Cortex of kidney (tissue), 1 donor: Measurements from ENCODE around the gene CPSF7.
"Not testable (repeated sequence)": the region's sequence is repeated elsewhere in the genome, so short reads cannot be mapped to it uniquely, and the experiment has no call there.

ENCODE experiments used
- DNase-seq: peaks from one replicate; lab custom pipeline; 2025; lab: John Stamatoyannopoulos, UW

The CPSF7 gene

GRCh38 chr11:61429691-61430582, at the start of gene CPSF7, which contains the start of gene SDHAF2:
TSS of gene CPSF7 (minus strand) at chr11:61429975. CDS start at chr11:61429235, 740 bp downstream.
TSS of gene SDHAF2 (plus strand) at chr11:61430124. CDS start at chr11:61430147, 23 bp downstream.
- peak; percentile 95 for DNase-seq

DNA sequence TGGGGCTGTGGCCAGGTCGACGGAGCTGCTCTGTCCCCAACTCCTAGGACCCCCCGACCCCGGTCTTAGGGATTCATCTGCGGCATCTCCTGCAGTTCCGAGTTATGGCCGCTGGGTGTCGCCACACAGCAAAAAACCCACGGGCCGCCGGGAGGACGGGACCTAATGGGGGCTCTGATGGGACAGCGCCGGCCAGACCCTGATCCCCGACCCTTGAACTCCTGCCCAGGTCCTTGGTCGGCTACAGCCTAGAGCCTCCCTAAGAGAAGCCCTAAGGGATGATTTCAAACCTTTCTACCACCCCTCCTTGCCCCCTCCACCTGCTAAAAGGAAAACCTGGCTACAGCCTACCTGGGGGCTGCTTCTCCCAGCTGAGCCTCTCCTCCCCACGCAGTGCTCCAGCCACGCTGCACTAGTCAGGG, 48.0 kb upstream of the CPSF7 start:
- no peak for DNase-seq

DNA sequence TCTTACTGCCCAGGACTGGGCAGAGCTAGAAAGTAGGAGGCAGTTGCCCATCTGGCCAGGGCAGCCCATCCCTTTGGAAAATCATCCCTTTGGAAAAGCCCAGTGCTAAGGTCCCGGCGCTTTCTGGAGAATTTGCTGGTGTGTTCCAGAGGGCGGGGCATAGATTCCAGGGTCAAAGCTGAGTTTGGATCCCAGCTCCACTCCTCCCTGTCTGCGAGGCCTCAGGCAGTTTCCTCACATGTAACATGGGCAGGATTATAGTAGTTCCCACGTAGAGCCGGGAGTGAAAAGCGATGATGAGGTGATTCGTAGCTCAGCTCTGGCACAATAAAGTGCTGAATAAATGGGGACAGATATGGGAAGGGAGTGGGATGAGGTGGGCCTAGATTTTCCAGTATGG, 47.4 kb upstream of the CPSF7 start:
- no peak for DNase-seq

DNA sequence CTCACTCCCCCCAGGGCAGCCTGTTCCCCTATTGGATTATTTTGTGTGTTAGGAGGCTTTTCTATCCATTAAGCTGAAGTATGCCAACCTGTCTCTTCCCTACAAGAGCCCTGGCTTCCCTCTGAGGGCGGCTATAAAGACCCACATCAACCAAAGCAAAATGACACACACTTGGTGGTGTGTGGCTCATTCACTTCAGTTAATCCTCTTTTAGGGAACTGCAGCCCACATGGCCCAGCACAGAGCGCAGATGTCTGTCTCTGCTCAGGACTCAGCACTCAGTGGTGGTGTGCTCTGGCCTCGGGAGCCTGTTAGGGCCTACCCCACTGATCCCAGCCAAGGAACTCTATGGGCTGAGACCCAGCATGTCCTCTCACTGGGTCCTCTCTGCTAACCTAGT, 46.6 kb upstream of the CPSF7 start:
- DNase-seq, result no peak

- no peak for DNase-seq
These were observed 45.7 kb upstream of the CPSF7 start for GRCh38 chr11:61475433-61475832.

DNA sequence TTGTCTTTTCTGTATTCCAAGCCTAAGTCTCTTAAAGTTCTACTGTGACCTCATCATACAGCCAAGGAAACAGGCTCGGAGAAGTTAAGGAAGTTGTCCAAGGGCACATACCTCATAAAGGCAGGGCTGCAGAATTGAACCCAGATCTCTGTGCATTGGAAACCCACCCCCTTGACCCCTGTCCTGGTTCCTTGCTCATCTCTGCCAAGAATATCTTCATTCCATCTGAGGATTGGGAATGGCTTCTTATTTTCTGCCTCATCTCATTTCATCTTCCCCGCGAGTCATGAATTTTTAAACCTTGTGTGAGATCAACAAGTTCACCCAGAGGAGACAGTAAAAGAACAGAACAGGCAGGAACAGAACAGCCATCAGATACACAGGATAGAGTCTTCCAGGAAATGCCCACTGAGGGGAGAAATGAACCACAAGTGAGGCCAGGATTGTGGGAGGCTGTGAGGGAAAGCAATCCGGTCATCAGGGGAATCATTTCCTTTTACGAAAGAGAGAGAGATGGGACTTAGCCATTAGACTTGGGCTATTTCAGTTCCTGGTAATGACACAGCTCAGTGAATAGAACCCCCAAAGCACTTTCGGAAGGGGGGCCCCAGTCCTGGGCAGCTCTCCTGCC, 44.4 kb upstream of the CPSF7 start:
- no peak for DNase-seq

- no peak for DNase-seq
These were observed 43.7 kb upstream of the CPSF7 start for GRCh38 chr11:61473370-61474012.

GRCh38 chr11:61472868-61473267, 43.1 kb upstream of the CPSF7 start:
- DNase-seq, result no peak

DNA sequence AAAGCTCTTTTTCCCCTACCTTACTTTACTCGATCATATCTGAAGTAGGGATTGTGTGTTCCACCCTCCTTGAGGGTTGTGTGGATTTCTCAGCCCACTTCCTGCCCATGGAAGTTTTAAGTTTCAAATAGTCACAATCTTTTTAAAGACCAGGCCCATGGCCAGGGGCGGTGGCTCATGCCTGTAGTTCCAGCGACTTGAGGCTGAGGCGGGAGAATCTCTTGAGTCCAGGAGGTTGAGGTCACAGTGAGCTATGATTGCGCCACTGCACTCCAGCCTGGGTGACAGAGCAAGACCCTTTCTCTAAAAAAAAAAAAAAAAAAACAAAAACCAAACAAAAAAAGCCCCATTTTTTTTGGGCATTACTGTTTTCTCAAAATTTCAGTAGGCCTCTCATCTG, 42.5 kb upstream of the CPSF7 start:
- DNase-seq, result no peak

DNA sequence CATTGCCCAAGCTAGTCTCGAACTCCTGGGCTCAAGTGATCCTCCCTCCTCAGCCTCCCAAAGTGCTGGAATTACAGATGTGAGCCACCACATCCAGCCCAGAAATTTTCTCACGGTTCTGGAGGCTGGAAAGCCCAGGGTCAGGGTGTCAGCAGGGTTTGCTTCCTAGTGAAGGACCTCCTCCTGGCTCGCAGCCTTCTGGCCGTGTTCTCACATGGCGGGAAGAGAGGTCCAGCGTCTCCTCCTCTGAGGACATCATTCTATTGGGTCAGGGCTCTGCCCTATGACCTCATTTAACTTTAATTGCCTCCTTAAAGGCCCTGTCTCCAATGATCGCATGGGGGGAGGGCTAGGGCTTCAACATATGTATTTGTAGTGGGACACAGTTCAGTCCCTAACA, 38.2 kb upstream of the CPSF7 start:
- DNase-seq, result no peak

DNA sequence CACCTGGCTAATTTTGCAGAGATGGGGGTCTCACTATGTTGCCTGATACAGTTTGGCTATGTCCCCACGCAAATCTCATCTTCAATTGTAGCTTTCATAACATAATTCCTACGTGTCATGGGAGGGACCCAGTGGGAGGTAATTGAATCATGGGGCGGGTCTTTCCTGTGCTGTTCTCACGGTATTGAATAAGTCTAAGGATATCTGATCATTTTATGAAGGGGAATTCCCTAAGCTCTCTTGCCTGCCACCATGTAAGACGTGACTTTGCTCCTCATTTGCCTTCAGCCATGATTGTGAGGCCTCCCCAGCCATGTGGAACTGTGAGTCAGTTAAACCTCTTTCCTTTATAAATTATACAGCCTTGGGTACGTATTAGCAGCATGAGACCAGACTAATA, 37.8 kb upstream of the CPSF7 start:
- not testable (repeated sequence) for DNase-seq

DNA sequence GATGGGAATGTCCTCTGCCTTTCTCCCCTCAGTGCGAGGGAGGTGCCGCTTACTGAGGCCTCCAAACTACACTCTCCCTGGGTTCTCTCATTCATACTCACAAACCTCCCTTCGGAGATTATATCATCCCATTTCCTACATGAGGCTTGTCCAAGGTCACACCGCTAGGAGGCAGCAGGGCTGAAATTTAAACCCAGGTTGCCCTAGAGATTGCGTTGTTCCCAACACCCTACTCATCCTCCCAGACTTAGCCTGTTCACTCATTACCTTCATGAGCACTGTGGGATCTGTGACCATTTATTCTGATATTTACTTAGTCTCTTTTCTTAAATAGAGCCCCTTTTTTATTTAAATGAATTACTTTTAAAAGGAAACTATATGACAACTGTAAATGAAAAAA, 31.2 kb upstream of the CPSF7 start:
- no peak for DNase-seq

DNA sequence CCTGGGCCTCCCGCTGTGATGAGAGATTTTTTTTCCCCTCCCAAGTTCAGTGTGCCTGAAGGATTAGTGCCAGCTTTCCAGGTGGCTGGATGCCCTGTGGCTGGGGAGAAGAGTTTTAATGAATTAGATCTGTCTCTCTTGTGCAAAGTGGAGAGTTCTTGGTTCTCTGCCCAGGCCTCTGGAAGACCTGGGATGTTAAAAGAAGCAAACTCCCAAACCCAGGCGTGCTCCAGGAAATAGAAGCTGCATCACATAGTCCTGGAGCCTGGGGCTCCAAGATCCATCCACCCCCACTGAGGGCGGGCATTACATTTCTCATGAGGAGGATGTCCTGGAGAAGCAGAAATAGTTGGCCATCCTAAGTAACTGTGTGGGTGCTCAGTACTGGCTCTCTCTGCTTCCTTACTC, 30.7 kb upstream of the CPSF7 start:
- DNase-seq, result no peak

- no peak for DNase-seq
These were observed 24.7 kb upstream of the CPSF7 start for GRCh38 chr11:61454520-61454919.

DNA sequence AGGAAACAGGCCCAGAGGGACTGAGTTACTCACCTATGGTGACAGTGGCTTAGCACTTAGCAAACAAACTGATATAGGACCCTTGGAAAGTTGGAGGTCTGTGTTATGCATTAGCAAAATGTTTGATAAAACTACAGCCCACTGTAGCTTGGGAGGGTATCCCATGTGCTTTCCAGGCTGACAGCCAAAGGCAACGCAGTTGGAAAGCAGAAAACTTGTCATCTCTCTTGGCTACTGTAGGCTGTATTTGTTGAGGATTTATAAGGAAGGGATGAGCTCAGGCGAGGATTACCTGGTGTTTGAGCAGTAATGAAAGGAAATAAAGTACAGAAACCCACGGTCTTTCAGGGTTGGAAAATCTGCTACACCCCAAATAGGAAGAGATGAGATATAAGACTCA, 23.9 kb upstream of the CPSF7 start:
- DNase-seq, result no peak

DNA sequence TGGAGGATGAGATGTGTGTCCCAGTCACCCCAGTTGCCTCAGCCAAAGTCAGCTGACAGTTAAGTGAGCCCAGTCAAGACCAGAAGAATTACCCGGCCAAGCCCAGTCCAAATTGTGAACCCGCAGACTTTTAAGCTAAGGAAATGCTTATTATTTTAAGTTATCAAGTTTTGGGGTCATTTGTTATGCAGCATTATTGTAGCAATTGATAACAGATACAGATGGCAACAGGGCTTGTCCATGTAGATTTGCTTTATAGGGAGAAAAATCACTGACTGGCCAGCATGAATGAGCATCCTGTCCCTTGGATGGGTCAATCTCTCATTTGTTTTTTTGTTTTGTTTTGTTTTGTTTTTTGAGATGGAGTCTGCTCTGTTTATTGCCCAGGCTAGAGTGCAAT, 23.1 kb upstream of the CPSF7 start:
- DNase-seq, result no peak

GRCh38 chr11:61448552-61448927, 18.8 kb upstream of the CPSF7 start:
- DNase-seq, result no peak

GRCh38 chr11:61447601-61448551, 18.1 kb upstream of the CPSF7 start:
- DNase-seq, result no peak

DNA sequence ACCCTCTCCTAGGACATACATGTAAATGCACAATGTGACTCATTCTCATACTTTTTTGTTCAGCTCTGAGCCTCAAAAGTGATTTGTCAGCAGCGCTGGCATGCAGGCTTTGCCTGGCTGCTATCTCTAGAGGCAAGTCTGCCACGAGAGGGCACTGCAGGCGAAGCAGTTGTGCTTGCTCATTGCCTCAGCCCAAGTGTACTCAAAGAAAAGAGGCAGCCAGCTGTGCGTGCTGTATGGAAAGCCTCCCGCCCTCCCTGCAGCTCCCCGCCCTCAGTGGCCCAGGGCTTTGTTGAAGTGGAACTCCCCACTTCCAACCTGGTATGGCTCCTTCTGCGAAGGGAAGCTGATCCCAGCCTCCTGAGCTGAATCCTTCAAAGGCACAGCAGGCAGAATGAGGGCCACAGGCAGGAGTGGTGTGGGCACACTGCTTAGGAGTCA, 16.5 kb upstream of the CPSF7 start:
- no peak for DNase-seq

GRCh38 chr11:61445516-61445915, 15.7 kb upstream of the CPSF7 start:
- no peak for DNase-seq

GRCh38 chr11:61442616-61443015, 12.8 kb upstream of the CPSF7 start:
- DNase-seq, result no peak

- no peak for DNase-seq
These were observed 9.8 kb upstream of the CPSF7 start for GRCh38 chr11:61439615-61440014.
